Measurements from ENCODE around the gene MUC15. TPM values are rescaled to one million over a fixed set of nuclear protein-coding genes. Genes with fewer than 3 reads are reported as not detected.

The MUC15 gene
- total RNA-seq, 6 experiments from 2014 or later = not detected

GRCh38 chr11:26522912-26523610 is 49.0 kb downstream of the MUC15 start:
- Histone ChIP-seq H3K27me3 (no peaks in the 10 kb centered on the region), H3K9me3 (no peaks in the 10 kb centered on the region), H3K4me1 (no peaks in the 10 kb centered on the region), H3K36me3 (no peaks in the 10 kb centered on the region), H3K4me3 (no peak overlapping the region), H3K27ac (no peak overlapping the region)
- DNase-seq (no peak), ATAC-seq (no peak)
- intact Hi-C loops (cut with DNase I) = no loop called here
- no peak for TF ChIP-seq CTCF (IDR thresholded peaks at IDR 0.05)
- TF ChIP-seq POLR2A (IDR thresholded peaks at IDR 0.05) = no peak
- WGBS (ENCODE audit: insufficient coverage, low coverage, low lambda C conversion rate, missing lambda C conversion rate) = 49% methylated on average over 12 of the region's 12 CpGs

GRCh38 chr11:26519469-26519868 is 52.6 kb downstream of the MUC15 start:
- DNase-seq (no peak), ATAC-seq (no peak)
- Histone ChIP-seq H3K4me3 (no peak overlapping the region), H3K4me1 (no peaks in the 10 kb centered on the region), H3K27ac (no peak overlapping the region), H3K9me3 (no peaks in the 10 kb centered on the region), H3K27me3 (no peaks in the 10 kb centered on the region), H3K36me3 (no peaks in the 10 kb centered on the region)
- TF ChIP-seq CTCF (IDR thresholded peaks at IDR 0.05) = no peak
- no peak for TF ChIP-seq POLR2A (IDR thresholded peaks at IDR 0.05)
- intact Hi-C loops (cut with DNase I) = no loop called here
- WGBS (ENCODE audit: insufficient coverage, low coverage, low lambda C conversion rate, missing lambda C conversion rate) = 44% methylated on average over 2 of the region's 2 CpGs

GRCh38 chr11:26512196-26512595 is 59.9 kb downstream of the MUC15 start:
- Histone ChIP-seq H3K36me3 (no peaks in the 10 kb centered on the region), H3K27me3 (no peaks in the 10 kb centered on the region), H3K27ac (no peak overlapping the region), H3K4me1 (no peaks in the 10 kb centered on the region), H3K4me3 (no peak overlapping the region), H3K9me3 (no peaks in the 10 kb centered on the region)
- TF ChIP-seq POLR2A (IDR thresholded peaks at IDR 0.05) = no peak
- no peak for TF ChIP-seq CTCF (IDR thresholded peaks at IDR 0.05)
- WGBS (ENCODE audit: insufficient coverage, low coverage, low lambda C conversion rate, missing lambda C conversion rate) = 28% methylated on average over 2 of the region's 2 CpGs
- ATAC-seq (no peak), DNase-seq (no peak)
- intact Hi-C loops (cut with DNase I) = no loop called here

- TF ChIP-seq POLR2A (IDR thresholded peaks at IDR 0.05) (no peak), CTCF (IDR thresholded peaks at IDR 0.05) (no peak)
- DNase-seq (no peak), ATAC-seq (no peak)
- Histone ChIP-seq H3K4me1 (no peaks in the 10 kb centered on the region), H3K27me3 (no peaks in the 10 kb centered on the region), H3K9me3 (no peaks in the 10 kb centered on the region), H3K4me3 (no peak overlapping the region), H3K36me3 (no peaks in the 10 kb centered on the region), H3K27ac (no peak overlapping the region)
- intact Hi-C loops (cut with DNase I) = no loop called here
- WGBS (ENCODE audit: insufficient coverage, low coverage, low lambda C conversion rate, missing lambda C conversion rate) = 40% methylated on average over 2 of the region's 2 CpGs
Observed at GRCh38 chr11:26510756-26511155, 61.3 kb downstream of the MUC15 start.

Measured in right lobe of liver (tissue), 6 donors.